GM12878 (cell line): ENCODE data around the gene TOM1L2. TPM values are rescaled to one million over a fixed set of nuclear protein-coding genes. Genes with fewer than 3 reads are reported as not detected.

ENCODE experiments used
- ATAC-seq: fragments of 200-7000 bp; cut with Tn5 transposase; 3 replicates; pipeline ENCODE4 v1.9.1; 2020; ENCODE audit warnings: mild to moderate bottlenecking, moderate library complexity
- BruUV-seq: library from RNA; stranded (reverse); fragments of 400-500 nt; replicated peaks from 2 replicates; lab custom pipeline; 2021; lab: Mats Ljungman, UMichigan
- CTCF ChIA-PET: fragments of 300-600 bp; sonication (Branson Sonifier 250); formaldehyde crosslinking; extraction: SDS; loops from one replicate; lab custom pipeline; 2021; ENCODE audit warnings: inconsistent platforms; lab: Yijun Ruan, JAX
- POLR2A ChIA-PET: fragments of 350-600 bp; formaldehyde crosslinking; extraction: SDS; loops from one replicate; lab custom pipeline; 2021; ENCODE audit warnings: inconsistent platforms; lab: Charles Lee
- RAD21 ChIA-PET: fragments of 300-600 bp; sonication (Branson Sonifier 250); formaldehyde crosslinking; loops from one replicate; lab custom pipeline; 2023; ENCODE audit warnings: antibody characterized with exemption; ENCODE audit not compliant: unreplicated experiment; lab: Charles Lee
- SMC1A ChIA-PET: fragments of 300-600 bp; sonication (Branson Sonifier 250); formaldehyde crosslinking; loops from one replicate; lab custom pipeline; 2023; ENCODE audit not compliant: unreplicated experiment, uncharacterized antibody; lab: Charles Lee
- DNase-seq: peaks from one replicate; pipeline ENCODE4 v3.0.0-alpha.2; 2011; ENCODE audit warnings: low read depth, low spot score
- FAIRE-seq: peaks from 3 replicates; lab custom pipeline; 2011; peaks lifted over from hg19 to GRCh38; lab: Jason Lieb, UNC
- H2AFZ ChIP-seq: 2 replicates; pipeline ENCODE4 v1.6.0; 2011; ENCODE audit warnings: low read depth, low read length, control low read depth; ENCODE audit not compliant: control insufficient read depth
- H3K27ac ChIP-seq: 2 replicates; pipeline ENCODE4 v1.5.1; 2011; ENCODE audit warnings: control low read depth; ENCODE audit not compliant: control insufficient read depth, insufficient read depth
- H3K27me3 ChIP-seq, 2 experiments: replicated peaks in 1 of 2; 2 replicates each; pipeline versions ENCODE4 v1.6.0 to v1.6.1; 2011; ENCODE audit warnings: low read length in 1 of 2; ENCODE audit not compliant: control insufficient read depth in 2 of 2, insufficient read depth in 2 of 2
- H3K36me3 ChIP-seq, 2 experiments: 2 replicates each; pipeline ENCODE4 v1.5.1; 2011; ENCODE audit warnings: low read length in 1 of 2; ENCODE audit not compliant: control insufficient read depth in 2 of 2, insufficient read depth in 2 of 2
- H3K4me1 ChIP-seq: 2 replicates; pipeline ENCODE4 v1.6.1; 2011; ENCODE audit warnings: mild to moderate bottlenecking, low read length, moderate library complexity, mixed read lengths; ENCODE audit not compliant: control insufficient read depth, insufficient read depth
- H3K4me2 ChIP-seq: 2 replicates; pipeline ENCODE4 v1.6.0; 2011; ENCODE audit warnings: control low read depth; ENCODE audit not compliant: control insufficient read depth, insufficient read depth
- H3K4me3 ChIP-seq: fragments of 200-600 bp; sonication (generic); 2 replicates; pipeline ENCODE4 v1.5.1; 2016
- H3K79me2 ChIP-seq: 2 replicates; pipeline ENCODE4 v1.6.0; 2011; ENCODE audit warnings: low read length; ENCODE audit not compliant: control insufficient read depth, insufficient read depth
- H3K9ac ChIP-seq: 2 replicates; pipeline ENCODE4 v1.8.0; 2011; ENCODE audit warnings: low read length, control low read depth, mixed read lengths; ENCODE audit not compliant: control insufficient read depth, insufficient read depth
- H3K9me3 ChIP-seq: replicated peaks from 3 replicates; pipeline ENCODE4 v1.5.1; 2011; ENCODE audit warnings: mild to moderate bottlenecking, low read length; ENCODE audit not compliant: control insufficient read depth, insufficient read depth
- H4K20me1 ChIP-seq: 2 replicates; pipeline ENCODE4 v1.6.0; 2011; ENCODE audit not compliant: control insufficient read depth, insufficient read depth
- KLF5 ChIP-seq: fragments of 450-650 bp; IDR thresholded peaks from 2 replicates; pipeline ENCODE4 v1.6.1; 2014; ENCODE audit warnings: mild to moderate bottlenecking; ENCODE audit not compliant: partially characterized antibody
- POLR2A ChIP-seq: IDR thresholded peaks from 2 replicates; pipeline ENCODE4 v1.6.1; 2011; ENCODE audit warnings: low read depth, mild to moderate bottlenecking, low read length
- RBBP5 ChIP-seq: fragments of 200-600 bp; sonication (generic); conservative IDR thresholded peaks from 2 replicates; pipeline ENCODE4 v1.6.1; 2016
- SIN3A ChIP-seq: IDR thresholded peaks from 2 replicates; pipeline ENCODE4 v1.6.1; 2012; ENCODE audit warnings: low read depth, low read length, improper control_type of control experiment
- SMAD5 ChIP-seq: IDR thresholded peaks from 2 replicates; pipeline ENCODE4 v1.6.1; 2016; ENCODE audit warnings: antibody characterized with exemption, low read depth
- TARDBP ChIP-seq: IDR thresholded peaks from 2 replicates; pipeline ENCODE4 v1.6.1; 2016; ENCODE audit warnings: borderline replicate concordance
- WGBS: methylation state at CpG from one replicate; pipeline ENCODE4 v1.1.6; 2016; ENCODE audit warnings: low lambda C conversion rate; ENCODE audit not compliant: insufficient replicate concordance, insufficient coverage; ENCODE audit errors: missing lambda C conversion rate; 5-methylcytosine and 5-hydroxymethylcytosine counted together
- in situ Hi-C: fragments of 300-500 bp; cut with MboI; formaldehyde crosslinking; loops from 9 replicates; pipeline ENCODE4 v1.14.3; 2018; ENCODE audit warnings: mixed read lengths
- intact Hi-C: fragments of 100-400 bp; cut with micrococcal nuclease; formaldehyde crosslinking; loops from one replicate; pipeline ENCODE4 v1.14.2; 2022; ENCODE audit not compliant: unreplicated experiment
- polyA plus RNA-seq, 11 experiments: library from polyadenylated mRNA; depleted of rRNA in 4 of 11; unstranded in 6 of 11; stranded (reverse) in 5 of 11; fragments of >200 nt; fragmentation: Nextera tagmentation in 4 of 11; fragmentation: Illumina TruSeq in 1 of 11; extraction: Ambion mirVana in 4 of 11; extraction: Trizol in 1 of 11; gene quantifications; 1 replicate in 1 of 11; 2 replicates in 10 of 11; pipeline versions ENCODE4 v1.2.1 to v1.2.3, GENCODE V29; 2011 to 2016; ENCODE audit warnings: inconsistent platforms in 2 of 11, missing spikeins in 2 of 11, low read depth in 1 of 11
- total RNA-seq, 4 experiments: library from RNA; depleted of rRNA in 3 of 4; stranded (reverse); fragments of >200 nt in 3 of 4; fragmentation: Illumina TruSeq in 1 of 4; extraction: Trizol in 1 of 4; gene quantifications; 2 replicates each; pipeline versions ENCODE4 v1.2.1 to v1.2.3, GENCODE V29; 2013 to 2021
- TF ChIP-seq, protein P1 (sequence below): fragments of 450-650 bp; IDR thresholded peaks from 2 replicates; pipeline ENCODE4 v1.6.1; 2017; ENCODE audit warnings: mild to moderate bottlenecking, moderate library complexity

Gene TOM1L2
- total and polyA plus RNA-seq, 10 of the 15 experiments (the other 5 are each of a cell fraction or from before 2014, with no cell fraction given) = 0.19 to 19.2 (median 8.1) TPM

DNA sequence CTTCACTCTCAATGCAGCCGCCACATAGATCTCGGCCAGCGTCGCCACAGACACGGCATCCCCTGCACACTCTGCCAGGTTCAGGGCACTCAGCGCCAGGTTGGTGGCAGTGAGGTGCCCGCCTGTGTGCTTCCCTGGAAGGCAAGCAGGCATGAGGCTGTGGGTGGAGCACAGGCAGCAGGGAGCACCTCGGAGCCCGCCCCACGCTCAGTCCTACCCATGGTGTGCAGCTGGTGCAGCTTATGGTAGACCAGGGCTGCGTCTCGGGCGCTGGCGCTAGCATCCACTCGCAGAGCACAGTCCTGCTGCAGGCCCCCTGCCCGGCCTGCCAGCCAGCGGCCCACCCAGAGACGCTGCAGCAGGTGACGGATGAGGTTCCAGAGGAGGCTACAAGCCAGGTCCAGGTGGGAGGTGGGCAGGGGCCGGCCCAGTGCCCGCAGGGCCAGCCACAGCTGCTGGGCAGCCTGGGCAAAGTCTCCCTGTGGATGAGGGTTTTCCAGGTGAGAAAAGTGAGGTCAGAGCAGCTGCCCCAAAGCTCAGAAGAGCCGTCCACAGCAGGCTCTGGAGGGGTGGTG, 155.9 kb downstream of the TOM1L2 start:
- Histone ChIP-seq H3K27me3 (no peaks in the 10 kb centered on the region), H3K79me2 (no peaks in the 10 kb centered on the region), H3K4me3 (no peak overlapping the region), H3K4me2 (no peak overlapping the region), H3K9ac (no peak overlapping the region), H3K4me1 (peaks cover 21% of the 10 kb centered on the region), H3K27ac (no peak overlapping the region), H2AFZ (no peak overlapping the region), H3K9me3 (no peaks in the 10 kb centered on the region), H4K20me1 (no peaks in the 10 kb centered on the region), H3K36me3 (peaks cover 8 to 40% of the 10 kb centered on the region in 2 experiments; a peak in 3 of 4 replicates)
- FAIRE-seq = no peak
- RAD21 ChIA-PET = interaction anchor here (0.9 to 1.5 kb wide), 2 partner anchors 20 to 44 kb away, joined by 3 to 5 read pairs; partner anchors contain the start of gene SREBF1
- SMC1A ChIA-PET = no interaction called here
- WGBS = 89% methylated on average over 18 of the region's 22 CpGs
- TF ChIP-seq POLR2A (peak; percentile 33), RBBP5 (no peak)
- ATAC-seq = no peak
- in situ Hi-C loops (no loop called here), intact Hi-C loops (no loop called here)
- no peak for DNase-seq
- POLR2A ChIA-PET = interaction anchor here (0.8 kb wide), 1 partner anchor 20 kb away, joined by 4 read pairs; the partner anchor contains the start of gene SREBF1
- BruUV-seq = no TSS peak
- CTCF ChIA-PET = no interaction called here

DNA sequence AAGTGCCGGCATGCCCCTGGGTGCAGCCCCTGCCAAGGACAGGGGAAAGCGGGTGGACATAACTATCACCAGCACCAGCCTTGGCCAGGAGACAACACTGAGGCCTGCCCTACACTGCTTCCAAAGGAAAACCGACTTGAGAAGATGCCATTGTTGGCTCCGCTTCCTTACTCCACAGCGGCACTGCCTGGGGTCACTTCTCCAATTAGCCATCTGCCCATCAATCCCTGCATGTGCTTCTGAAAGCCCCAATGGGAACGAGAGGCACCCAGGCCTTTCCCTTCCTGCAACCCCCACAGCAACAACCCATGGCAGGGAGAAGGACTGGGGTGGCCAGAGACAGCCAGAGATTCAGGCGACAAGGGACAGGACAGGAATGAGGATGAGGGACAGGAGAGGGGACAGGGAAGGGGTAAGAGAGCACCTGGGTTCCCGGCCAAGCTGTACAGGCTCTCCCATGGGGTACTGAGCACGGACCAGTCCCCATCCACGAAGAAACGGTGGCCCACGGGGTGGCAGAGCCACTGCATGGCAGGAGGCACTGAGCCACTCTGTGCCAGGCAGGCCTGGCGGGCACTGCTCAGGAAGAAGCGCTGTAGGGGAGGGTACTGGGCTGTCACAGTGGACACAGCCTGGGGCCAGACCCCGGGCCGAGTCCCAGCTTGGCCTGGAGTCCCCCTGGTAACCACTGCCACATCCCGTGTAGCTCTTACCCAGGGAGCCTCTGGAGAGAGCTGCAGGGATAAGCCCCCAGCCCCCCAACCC, 156.6 kb downstream of the TOM1L2 start:
- Histone ChIP-seq H3K4me1 (peaks cover 20% of the 10 kb centered on the region), H3K9ac (no peak overlapping the region), H2AFZ (no peak overlapping the region), H3K36me3 (peaks cover 8 to 40% of the 10 kb centered on the region in 2 experiments; a peak in 3 of 4 replicates), H3K4me2 (no peak overlapping the region), H4K20me1 (no peaks in the 10 kb centered on the region), H3K79me2 (no peaks in the 10 kb centered on the region), H3K27ac (no peak overlapping the region), H3K4me3 (no peak overlapping the region), H3K9me3 (no peaks in the 10 kb centered on the region), H3K27me3 (no peaks in the 10 kb centered on the region)
- TF ChIP-seq SMAD5 (no peak), KLF5 (no peak), POLR2A (peak; percentile 4; the same call in 1 of the 2 replicates), TARDBP (no peak), SIN3A (no peak)
- TF ChIP-seq, protein P1, sequence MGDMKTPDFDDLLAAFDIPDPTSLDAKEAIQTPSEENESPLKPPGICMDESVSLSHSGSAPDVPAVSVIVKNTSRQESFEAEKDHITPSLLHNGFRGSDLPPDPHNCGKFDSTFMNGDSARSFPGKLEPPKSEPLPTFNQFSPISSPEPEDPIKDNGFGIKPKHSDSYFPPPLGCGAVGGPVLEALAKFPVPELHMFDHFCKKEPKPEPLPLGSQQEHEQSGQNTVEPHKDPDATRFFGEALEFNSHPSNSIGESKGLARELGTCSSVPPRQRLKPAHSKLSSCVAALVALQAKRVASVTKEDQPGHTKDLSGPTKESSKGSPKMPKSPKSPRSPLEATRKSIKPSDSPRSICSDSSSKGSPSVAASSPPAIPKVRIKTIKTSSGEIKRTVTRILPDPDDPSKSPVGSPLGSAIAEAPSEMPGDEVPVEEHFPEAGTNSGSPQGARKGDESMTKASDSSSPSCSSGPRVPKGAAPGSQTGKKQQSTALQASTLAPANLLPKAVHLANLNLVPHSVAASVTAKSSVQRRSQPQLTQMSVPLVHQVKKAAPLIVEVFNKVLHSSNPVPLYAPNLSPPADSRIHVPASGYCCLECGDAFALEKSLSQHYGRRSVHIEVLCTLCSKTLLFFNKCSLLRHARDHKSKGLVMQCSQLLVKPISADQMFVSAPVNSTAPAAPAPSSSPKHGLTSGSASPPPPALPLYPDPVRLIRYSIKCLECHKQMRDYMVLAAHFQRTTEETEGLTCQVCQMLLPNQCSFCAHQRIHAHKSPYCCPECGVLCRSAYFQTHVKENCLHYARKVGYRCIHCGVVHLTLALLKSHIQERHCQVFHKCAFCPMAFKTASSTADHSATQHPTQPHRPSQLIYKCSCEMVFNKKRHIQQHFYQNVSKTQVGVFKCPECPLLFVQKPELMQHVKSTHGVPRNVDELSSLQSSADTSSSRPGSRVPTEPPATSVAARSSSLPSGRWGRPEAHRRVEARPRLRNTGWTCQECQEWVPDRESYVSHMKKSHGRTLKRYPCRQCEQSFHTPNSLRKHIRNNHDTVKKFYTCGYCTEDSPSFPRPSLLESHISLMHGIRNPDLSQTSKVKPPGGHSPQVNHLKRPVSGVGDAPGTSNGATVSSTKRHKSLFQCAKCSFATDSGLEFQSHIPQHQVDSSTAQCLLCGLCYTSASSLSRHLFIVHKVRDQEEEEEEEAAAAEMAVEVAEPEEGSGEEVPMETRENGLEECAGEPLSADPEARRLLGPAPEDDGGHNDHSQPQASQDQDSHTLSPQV = no peak
- no peak for DNase-seq
- FAIRE-seq = no peak
- in situ Hi-C loops (no loop called here), intact Hi-C loops (no loop called here)
- no peak for ATAC-seq
- ChIA-PET SMC1A (no interaction called here), POLR2A (interaction anchor here (0.8 to 1.0 kb wide), 2 partner anchors 21 to 26 kb away, joined by 3 to 4 read pairs; partner anchors contain the start of gene SREBF1), RAD21 (interaction anchor here (0.8 to 0.9 kb wide), 2 partner anchors 21 kb away, joined by 3 to 4 read pairs; partner anchors contain the start of gene SREBF1), CTCF (interaction anchor here (5.3 kb wide), 1 partner anchor 42 kb away, joined by 86 read pairs; no protein-coding TSS in a partner anchor)
- no TSS peak for BruUV-seq
- WGBS = 85% methylated on average over 16 of the region's 17 CpGs
